Activated CD4-positive, alpha-beta T cell treated with anti-CD3 and anti-CD28 coated beads, Interleukin-2, amount 50 U/mL, for 48 hours (primary cell): ENCODE data around the gene SMOC1.

Source experiments
- DNase-seq, 2 experiments: peaks; one replicate each; pipeline ENCODE4 v3.0.0-alpha.2; 2020

Gene SMOC1

GRCh38 chr14:70047598-70048312 is 168.5 kb downstream of the SMOC1 start:
- no peak for DNase-seq

DNA sequence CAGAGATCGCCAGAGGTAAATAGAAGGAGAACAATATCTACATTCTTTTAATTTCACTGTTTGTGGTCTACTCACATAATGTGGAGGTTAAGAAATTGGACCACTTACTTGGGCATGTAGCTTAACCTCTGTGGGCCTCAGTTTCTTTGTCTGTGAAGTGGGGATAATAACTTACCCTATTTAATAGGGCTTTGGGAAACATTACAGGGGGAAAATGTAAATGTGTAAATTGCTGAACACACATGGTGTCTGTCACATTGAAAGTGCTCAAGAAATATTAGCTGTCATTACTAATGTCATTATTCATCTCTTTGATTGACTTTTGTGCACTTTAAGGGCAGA is 169.1 kb downstream of the SMOC1 start:
- DNase-seq: no peak

- no peak for DNase-seq
These were observed 170.4 kb downstream of the SMOC1 start for GRCh38 chr14:70049605-70050004.

- no peak for DNase-seq
These were observed 170.9 kb downstream of the SMOC1 start for GRCh38 chr14:70050136-70050535.

DNA sequence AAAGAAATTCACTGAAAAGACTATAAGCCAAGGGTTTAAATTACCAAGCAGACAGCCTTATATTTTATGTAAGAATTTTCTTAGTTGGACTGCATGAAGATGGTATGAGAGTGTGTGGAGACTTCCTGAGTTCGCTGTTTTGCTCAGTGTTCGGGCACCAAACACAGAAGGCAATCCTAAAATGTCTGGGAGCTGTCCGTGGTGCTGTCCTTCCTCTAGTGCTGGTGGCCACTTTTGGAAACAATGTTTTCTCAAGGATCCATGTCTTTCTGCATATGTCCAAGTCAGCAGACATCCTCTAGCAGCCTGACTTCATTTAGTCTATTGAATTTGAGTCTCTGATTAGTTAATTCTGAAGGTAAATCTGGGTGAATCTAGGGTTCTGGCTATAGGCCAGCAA is 173.8 kb downstream of the SMOC1 start:
- peak; percentile 20 to 33 for DNase-seq

GRCh38 chr14:70057519-70058136 is 178.4 kb downstream of the SMOC1 start:
- DNase-seq: no peak

- DNase-seq: no peak
These were observed 180.3 kb downstream of the SMOC1 start for GRCh38 chr14:70059545-70059944.

DNA sequence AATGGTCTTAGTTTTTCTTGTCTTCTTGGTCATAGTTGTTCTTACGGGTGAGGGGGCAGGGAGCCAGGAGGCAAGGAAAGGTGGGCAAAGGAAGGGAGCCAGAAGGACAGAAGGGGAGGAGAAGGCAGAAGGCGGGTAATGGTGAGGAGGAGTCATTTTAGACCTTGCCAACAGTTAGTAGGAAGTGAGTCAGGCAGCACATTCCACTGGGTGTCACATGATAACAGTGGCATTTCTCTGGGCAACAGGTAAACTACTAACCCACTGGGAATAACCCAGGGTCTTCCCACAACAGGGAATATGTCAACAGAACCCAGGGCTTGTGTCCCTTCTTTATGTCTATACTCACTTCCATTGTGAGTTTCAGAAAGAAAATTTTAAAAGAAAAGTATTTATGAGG is 181.9 kb downstream of the SMOC1 start:
- no peak for DNase-seq

GRCh38 chr14:70064136-70064865 is 185.1 kb downstream of the SMOC1 start:
- no peak for DNase-seq

- DNase-seq: no peak
These were observed 188.6 kb downstream of the SMOC1 start for GRCh38 chr14:70067810-70068209.

DNA sequence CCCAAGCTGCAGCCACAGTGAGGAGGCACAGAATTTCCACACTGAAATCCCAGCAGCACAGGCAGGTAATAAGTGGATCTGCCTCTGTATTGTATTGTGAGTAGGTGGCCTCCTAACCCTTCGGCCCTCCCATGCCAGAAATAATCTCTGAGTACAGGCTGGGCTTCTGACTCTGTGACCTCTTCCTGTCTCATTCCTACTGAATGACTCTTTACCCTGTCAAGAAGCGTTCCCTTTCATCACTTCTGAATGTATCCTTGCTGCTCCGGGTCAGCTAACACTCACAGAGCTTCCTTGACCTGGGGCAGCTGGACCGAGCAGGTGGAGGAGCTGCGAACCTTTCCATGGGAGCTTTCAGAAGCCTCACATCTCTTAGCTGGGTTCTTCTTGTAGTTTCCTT is 190.0 kb downstream of the SMOC1 start:
- no peak for DNase-seq

GRCh38 chr14:70073924-70074566 is 194.8 kb downstream of the SMOC1 start:
- peak; percentile 58 to 67 for DNase-seq

- no peak for DNase-seq
These were observed 197.8 kb downstream of the SMOC1 start for GRCh38 chr14:70077005-70077404.

DNA sequence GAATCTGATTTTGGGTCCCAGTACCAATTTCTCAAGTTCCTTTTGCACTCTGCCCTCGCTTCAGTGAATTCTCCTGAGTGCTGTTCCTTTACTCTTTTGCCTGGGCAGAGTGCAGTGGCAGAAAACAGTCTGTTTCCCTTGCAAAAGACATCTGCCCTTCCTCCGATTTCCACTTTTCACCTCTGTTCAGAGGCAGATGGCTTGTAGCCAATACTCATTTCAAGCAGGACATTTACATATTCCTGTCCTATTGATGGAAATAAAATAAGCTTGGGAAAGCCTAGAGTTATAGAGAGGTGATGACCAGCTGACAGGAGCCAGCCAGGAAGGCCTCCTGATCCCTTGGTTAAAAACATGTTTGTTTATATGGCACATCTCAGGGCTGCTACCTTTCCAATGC is 198.5 kb downstream of the SMOC1 start:
- DNase-seq: no peak

DNA sequence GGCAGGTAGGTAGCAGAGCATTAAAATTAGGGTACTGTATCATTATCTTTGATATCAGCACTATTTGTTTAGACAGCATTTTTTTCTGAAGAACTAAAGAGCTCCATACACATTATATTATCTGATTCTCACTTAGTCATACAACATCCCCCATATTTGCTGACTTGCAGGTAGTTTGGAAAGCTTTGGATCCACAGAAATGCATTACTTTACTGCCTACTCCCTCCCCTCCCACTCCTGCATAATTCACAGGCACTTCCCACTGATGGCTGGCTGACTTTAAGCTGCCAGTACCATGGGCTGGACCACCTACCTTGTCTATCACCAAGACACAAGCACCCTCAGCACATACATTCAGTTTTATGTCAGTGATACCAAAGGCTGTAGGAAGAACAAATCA is 199.1 kb downstream of the SMOC1 start:
- no peak for DNase-seq

DNA sequence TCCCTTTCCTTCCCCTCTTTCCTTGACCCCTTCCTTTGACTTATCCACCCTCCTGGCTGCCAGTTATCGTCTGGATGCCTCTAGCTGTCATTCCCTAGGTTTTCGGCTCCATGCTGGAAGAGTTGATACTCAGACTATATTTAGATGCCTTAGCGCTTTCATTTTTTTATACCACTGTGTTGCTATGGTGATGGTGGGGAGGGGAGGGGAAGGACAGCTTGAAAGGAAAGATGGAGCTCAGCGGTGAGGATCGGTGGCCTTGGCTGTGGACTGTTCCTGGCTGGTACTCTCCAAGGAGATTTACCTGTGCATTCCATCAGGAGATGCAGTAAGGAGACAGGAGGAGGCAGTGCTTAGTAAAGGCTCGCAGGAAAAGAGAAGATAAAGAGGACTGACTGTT is 200.9 kb downstream of the SMOC1 start:
- DNase-seq: no peak
